NCI-H2196 treated with DMSO at 0.1 percent for 48 hours (cell line): ENCODE results near the gene CDK2AP2.
"Not testable (repeated sequence)": the region's sequence is repeated elsewhere in the genome, so short reads cannot be mapped to it uniquely, and the experiment has no call there.

ENCODE experiments used
- DNase-seq: peaks from one replicate; lab custom pipeline; 2025; ENCODE audit not compliant: unreplicated experiment; lab: John Stamatoyannopoulos, UW

The CDK2AP2 gene, protein sequence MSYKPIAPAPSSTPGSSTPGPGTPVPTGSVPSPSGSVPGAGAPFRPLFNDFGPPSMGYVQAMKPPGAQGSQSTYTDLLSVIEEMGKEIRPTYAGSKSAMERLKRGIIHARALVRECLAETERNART

DNA sequence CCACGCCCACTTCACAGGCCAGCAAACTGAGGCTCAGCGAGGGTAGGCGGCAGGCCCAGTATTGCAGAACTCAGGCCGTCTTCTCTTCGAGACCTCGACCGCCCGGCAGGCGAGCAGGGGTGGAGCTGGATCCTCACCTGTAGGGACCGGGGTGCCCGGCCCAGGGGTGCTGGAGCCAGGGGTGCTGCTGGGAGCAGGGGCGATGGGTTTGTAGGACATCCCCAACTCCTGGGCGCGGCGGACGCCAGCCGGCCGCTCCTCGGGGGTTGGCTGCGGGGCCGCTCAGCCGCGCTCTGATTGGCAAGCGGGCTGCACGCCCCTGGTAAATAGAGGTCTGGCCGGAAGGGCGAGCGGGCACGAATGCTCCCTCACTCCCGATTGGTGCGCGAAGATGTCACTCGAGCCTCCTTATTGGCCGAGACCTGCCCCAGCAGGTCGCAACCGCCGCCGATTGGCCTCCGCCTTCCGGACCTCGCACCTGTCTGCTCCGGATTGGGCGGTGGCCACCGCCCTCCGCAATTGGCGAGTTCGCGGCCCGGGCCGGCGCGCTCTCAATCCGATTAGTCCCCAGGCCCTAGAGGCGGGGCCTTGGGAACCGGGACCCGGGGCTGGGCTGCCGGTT lies at the start of gene CDK2AP2:
CDK2AP2 (minus strand) TSS at position 299 of the 622 bp plus-strand sequence; CDS start at position 219, 80 bp downstream.
- DNase-seq: peak; percentile 97

DNA sequence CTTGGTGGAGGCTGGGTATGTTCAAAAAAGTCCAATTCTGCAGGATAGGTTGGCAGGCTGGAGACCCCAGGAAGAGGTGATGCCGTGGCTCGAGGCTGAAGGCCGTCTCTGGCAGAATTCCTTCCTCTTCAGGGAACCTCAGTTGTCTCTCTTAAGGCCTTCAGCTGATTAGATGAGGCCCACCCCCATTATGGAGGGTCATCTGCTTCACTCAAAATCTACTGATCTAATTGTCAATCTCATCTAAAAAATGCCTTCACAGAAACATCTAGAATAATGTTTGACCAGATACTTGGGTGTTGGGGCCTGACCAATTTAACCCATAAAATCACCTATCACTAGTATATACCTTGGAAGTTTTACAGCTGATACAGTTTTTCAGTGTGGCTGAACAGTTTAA lies 48.3 kb upstream of the CDK2AP2 start:
- DNase-seq: no peak

DNA sequence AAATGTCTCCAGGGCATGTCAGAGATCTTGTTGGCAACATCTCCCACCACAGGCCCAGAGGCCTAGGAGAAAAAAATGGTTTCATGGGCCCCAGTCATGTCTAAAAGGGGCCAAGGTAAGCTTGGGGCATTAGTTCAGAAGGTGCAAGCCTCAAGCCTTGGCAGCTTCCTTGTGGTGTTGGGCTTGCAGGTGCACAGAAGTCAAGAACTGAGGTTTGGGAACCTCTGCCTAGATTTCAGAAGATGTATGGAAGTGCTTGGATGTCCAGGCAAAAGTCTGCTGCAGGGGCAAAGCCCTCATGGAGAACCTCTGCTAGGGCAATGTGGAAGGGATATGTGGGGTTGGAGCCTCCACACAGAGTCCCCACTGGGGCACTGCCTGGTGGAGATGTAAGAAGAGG lies 43.7 kb upstream of the CDK2AP2 start:
- DNase-seq: not testable (repeated sequence)

DNA sequence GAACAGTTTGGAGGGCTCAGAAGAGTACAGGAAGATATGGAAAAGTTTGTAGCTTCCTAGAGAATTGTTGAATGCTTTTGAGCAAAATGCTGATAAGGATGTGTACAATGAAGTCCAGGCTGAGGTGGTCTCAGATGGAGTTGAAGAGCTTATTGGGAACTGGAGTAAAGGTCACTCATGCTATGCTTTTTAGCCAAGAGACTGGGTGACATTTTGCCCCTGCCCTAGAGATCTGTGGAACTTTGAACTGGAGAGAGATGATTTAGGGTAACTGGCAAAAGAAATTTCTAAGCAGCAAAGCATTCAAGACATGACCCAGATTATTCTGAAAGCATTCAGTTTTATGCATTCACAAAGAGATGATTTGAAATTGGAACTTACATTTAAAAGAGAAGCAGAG lies 43.2 kb upstream of the CDK2AP2 start:
- no peak for DNase-seq

DNA sequence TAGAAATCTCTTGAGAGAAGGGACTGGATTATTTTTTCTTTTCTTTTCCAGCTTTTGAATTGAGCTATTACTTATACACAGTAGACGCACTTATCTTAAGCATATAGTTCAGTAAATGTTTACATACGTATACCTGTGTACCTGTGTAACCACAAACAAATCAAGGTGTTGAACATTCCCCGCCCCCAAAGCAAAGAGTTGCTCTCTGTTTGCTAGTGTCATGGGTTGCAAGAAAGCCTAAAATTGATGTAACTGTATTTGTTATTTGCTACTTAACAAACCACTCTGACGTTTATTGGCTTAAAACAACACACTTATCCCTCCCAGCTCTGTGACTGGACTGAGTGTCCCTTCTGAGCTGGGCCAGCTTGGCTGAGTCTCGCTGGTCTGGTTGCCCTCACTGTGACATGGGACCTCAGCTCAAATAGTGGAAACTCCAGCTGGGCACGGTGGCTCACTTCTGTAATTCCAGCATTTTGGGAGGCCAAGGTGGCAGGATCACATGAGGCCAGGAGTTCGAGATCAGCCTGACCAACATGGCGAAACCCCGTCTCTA lies 40.7 kb upstream of the CDK2AP2 start:
- no peak for DNase-seq

DNA sequence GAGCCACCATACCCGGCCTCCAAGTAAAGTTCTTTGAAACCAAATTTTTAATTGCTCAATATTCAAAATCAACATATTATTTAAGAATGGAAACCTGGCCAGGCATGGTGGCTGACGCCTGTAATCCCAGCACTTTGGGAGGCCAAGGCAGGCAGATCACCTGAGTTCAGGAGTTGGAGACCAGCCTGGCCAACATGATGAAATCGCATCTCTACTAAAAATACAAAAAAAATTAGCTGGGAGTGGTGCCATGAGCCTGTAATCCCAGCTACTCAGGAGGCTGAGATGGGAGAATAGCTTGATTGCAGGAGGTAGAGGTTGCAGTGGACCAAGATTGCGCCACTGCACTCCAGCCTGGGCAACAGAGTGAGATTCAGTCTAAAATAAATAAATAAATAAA lies 40.1 kb upstream of the CDK2AP2 start:
- DNase-seq: not testable (repeated sequence)

DNA sequence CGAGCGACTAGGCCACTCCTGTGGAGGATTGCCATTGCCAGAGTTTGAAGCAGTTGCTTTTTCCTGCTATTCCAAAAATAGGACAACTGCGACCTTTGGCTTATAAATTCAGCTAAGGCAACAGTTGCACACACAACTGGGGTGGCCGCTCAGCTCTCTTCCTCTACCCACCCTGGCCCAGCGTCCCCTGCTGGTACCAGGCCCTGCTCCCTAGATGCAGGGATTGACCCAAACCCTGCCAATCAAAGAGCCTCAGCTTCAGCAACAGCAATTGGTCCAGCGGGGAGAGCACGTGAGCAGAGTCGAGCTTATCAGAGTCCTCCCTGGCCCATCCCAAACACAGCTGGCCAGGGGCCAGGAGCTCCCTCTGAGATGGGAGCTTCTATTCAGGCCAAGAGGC lies 37.3 kb upstream of the CDK2AP2 start:
- DNase-seq: no peak

DNA sequence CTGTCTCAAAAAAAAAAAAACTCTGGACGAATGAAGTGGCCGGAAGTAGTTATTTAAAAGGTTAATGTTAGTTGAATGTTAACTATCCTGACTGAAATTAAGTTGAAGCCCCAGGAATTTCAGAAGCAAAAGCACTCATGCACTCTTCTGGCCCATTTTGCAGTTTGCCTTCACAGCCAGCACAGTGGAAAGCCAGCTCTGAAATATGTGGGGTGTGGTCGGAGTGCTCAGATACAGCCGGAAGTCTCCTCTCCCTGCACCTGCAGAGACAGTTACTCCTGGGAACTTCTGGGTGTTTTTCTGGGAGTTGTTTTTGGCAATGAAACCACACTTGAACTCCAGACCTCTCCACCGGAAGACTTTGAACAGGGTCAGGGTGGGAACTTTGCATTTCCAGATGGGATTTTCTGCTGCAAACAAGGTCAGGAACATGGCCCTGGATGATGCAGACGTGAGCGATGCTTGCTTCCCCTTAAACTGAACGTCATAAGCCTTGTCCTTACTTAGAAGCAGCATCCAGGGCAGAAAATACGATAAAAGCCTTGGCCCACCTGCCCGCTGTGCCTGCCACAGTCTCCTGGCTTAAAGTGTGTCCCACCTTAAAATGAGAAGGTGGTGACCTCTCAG lies 36.8 kb upstream of the CDK2AP2 start:
- DNase-seq: no peak

DNA sequence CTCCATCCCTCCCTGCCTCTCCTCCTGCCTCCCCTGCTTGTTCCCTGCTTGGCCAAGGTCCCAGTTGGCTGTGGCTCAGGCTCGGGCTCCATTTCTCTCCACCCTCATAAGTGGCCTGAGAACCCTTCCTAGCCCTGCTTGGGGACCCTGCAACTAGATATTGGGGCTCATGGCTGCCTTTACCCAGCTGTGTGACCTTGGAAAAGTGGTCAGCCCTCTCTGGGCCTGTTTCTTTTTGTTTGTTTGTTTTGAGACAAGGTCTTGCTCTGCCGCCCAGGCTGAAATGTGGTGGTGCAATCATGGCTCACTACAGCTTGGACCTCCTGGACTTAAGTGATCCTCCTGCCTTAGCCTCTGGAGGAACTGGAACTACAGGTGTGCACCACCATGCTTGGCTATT lies 35.6 kb upstream of the CDK2AP2 start:
- DNase-seq: no peak

DNA sequence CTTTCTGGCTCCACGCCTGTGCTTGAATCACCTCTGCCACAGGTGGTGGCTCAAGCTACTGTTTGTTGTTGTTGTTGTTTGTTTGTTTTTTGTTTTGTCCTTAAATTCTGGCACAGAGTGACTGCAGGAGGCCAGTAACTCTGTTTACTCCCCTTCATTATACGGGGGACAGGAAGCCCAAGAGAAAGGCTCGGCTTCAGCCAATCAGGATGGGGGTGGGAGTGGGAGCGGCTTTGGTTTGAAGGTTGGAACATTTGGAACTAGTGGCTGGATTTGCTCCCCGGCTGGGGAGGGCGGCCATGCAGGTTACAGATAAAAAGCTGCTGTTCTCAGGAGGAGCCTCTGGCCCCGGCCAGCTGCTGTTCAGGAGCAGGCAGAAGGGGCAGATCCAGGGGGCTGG lies 35.0 kb upstream of the CDK2AP2 start:
- DNase-seq: no peak

DNA sequence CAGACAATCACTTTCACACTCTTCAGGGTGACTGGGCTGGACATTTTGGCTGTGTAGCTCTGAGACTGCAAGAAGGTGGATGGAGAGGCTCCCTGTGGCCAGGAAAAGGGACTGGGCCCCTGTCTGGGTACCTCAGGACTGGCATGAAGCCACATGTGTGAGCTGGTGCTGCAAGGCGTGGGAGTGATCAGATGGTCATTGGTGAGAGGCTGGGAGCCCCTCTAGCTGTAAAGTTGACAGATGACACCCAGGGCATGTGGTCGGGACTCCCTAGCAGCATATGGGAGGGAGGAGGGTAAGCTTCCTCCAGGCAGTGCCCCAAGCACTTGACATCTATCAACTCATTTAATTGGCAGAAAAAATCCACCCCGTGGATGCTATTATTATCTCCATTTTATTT lies 34.2 kb upstream of the CDK2AP2 start:
- no peak for DNase-seq

DNA sequence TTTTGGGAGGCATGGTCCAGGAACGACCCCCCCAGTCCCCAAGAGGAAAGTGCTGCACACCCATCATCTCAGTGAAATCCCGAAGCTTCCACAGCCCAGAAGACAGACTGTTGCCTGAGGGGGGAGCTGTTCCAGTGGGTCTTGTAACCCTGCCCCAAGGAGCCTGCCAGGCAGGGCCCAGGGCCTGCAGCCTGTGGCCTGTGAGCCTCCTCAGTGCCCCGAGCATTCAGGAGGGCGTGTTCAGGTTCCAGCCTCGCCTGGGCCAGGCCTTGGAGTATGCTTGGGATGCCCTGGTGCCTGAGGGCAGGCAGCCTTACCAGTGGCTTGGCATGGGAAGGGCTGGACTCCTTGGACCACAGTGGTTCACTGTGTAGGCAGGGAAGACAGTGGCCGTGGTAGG lies 33.2 kb upstream of the CDK2AP2 start:
- no peak for DNase-seq

DNA sequence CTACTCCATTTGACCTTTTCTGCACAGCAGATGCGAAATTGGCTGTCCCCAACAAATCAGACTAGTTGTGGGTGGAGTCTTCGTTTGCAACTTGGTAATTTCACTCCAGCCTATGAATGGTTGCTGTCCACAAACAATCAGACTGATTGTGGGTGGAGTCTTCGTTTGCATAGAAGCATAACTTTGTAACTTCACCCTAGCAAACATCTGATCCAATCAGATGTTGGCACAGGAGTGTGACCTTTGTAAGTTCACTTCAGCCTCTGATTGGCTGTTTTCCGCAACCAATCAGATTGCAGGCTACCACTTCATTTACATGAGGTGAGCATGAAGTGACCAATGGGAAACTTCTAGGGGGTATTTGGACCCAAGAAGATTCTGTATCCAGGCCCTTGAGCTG lies 31.6 kb upstream of the CDK2AP2 start:
- no peak for DNase-seq

DNA sequence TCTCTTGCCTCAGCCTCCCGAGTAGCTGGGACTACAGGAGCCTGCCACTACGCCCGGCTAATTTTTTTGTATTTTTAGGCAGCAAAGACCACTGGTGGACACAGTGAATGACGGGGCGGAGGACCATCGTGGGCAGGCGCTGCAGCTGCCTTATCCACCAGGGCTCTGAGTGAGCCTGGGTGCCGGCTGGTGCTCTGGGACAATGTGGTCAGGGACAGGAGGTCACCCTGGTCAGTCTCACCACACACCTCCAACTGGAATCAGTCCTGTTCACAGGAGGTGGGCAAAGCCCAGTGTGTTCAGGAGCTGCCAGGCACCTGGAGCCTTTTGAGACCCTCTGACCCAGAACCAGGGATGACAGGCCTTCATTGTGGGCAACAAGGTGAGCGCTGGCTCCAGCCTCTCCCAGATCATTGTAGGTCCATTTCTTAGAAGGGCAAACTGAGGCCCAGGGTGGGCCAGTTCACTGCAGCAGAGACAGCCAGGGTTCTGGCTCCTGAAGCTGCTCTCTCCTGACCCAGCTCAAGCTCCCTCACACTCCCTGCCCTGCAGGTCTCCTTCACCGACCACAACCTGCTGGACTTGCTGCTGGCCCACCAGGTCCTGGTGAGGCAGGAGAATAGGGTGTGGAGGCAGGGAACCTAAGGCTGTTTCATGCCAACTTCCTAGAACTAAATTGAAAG lies 31.0 kb upstream of the CDK2AP2 start:
- no peak for DNase-seq

DNA sequence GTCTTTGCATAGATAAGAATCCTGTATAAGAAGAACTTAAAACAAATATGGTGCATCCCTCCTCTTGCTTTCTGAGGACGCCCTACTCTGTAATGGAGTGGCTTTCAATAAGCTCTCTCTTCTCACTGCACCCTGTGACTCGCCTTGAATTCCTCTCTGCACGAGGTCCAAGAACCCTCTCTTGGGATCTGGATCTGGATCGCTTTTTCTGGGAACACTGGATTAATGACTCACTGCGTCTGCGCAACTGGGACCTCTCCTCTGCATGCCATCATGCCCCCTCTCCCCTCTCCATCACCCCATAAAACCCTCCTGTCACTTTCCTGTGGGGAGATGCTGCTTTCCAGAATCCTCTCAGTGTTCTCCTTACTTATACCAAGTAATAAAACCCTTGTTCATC lies 30.3 kb upstream of the CDK2AP2 start:
- DNase-seq: no peak

DNA sequence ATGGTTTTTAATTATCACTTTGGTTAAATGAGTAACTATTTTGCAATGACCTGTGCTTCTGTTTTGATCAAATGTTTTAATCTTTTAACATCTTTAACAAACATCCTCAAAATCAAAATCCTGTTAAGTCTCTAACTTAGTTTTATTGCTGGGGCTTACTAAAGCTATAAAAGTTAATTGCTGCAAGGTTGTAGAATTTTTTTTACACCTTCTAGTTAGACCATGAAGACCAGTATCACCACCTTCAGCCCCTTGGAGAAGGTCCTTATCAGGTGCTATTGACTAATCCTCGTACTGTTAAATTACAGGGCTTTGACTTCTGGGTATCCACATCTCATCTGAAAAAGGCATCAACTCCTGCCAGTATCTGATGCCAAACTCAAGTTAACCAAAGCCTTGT lies 27.6 kb upstream of the CDK2AP2 start:
- no peak for DNase-seq

DNA sequence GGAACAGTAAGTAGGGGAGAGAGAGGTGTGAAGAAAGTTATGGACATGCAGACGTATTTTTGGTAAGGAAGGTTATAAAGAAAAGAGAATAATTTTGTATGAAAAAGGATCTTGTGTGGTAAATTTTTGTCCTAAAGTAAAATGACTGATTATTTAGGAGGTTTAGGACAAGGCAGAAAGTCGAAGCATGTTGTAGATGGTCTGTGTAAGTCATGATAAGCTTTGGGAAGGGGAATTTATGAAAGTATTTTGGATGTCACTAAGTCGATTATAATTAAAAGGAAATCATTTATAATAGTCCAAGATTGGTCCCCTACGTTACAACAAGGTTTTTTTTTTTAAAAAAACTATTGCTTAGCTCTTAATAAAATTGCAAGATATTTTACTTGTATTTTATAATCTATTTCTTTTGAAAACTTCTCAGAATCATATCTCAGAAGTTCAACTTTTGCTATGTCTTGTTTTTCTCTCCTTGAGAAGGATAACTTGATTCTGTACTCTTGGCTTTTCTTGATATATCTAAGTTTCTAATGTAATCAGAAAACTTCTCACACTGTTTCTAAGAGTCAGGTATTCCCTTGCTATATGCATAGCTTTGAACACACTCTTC lies 26.2 kb upstream of the CDK2AP2 start:
- DNase-seq: no peak

DNA sequence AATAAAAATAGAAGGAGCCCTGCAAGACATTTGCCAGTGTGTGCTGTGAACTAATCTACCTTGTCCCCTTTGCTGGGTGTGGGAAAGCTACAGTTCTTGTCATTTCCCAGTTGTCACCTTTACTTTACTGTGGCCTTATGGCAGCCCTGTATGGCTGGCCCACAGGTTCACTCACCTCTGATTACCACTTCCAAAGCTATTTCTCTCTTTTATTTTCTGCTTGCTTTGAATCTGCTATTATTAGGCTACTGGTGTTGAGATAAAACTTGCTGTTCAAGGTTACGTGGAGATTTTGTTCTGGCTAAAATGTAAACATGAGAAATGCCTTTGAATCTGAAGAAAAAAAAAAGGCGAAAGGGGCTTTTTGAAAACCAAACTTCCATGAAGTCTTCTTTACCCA lies 24.9 kb upstream of the CDK2AP2 start:
- no peak for DNase-seq

DNA sequence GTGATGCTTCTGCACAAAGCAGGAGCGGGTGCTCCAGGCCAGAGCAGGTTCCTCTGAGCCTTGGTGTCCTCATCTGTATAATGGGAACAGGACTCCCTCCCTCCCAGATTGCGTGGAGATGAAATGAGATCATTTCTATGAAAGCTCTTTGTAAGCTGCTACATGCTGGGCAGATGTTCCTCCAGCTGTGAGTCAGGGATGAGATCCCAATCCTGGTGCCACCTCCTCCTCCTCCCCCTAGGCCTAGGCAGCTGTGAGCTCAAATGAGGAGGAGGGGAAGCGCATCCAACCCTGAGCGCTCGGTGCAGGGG lies 22.3 kb upstream of the CDK2AP2 start:
- DNase-seq: no peak

DNA sequence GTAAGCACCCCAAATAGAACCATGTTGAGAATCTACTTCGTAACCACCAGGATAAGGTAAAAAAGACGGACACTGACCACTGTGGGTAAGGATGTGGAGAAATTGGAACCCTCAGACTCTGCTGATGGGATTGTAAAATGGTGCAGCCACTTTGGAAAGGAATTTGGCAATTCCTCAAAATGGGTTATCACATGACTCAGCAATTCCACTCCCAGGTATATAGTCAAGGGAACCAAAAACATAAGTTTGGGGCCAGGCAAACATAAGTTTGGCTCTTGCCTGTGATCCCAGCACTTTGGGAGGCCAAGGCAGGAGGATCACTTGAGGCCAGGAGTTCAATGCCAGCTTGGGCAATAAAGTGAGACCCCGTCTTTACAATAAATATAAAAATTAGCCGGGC lies 20.4 kb upstream of the CDK2AP2 start:
- DNase-seq: no peak

DNA sequence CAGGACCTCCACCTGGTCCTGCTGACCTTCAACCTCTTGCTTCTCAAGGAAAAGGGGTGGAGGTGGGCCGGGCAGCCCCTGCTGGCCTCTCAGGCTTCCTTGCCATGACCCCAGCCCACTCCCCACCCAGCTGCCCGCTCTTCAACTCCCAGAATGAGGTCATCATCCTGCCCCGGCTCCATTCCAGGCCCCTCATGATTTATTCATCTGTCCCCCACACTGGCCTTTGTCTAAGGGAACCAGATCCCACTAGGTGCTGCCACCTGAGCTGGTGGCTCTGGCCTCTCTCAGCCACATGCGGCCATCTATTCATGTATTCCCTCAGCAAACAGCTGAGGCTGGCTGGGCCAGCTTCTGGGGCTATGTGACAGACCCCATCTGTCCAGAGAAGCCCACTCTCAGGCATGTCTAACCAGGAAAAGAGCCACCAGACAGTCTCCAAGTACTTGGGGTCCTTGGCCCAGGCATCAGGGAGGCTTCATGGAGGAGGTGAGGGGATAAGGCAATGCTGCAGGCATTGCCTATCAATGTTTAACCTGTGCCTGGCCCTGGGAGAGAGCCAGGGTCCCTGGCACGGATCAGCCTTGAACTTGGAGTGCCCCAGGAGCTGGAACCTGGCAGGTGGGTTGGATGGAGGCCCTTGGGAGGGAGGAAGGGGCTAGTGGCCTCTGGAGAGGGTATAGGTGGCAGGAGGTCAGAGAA lies 17.5 kb upstream of the CDK2AP2 start:
- no peak for DNase-seq
